Activated naive CD8-positive, alpha-beta T cell treated with anti-CD3 and anti-CD28 coated beads, Interleukin-2, amount 10 ng/mL, durations not matched to agents 7 days and 5 days (primary cell): ENCODE measurements around the gene ITPR3. TPM values are rescaled to one million over a fixed set of nuclear protein-coding genes. Genes with fewer than 3 reads are reported as not detected.
A peak's percentile ranks its signal among the peaks of the same experiment; 100 is the strongest.

Experiments
- ATAC-seq: fragments of 150-1000 bp; cut with Tn5 transposase; one replicate; pipeline ENCODE4 v1.10.0; 2021; ENCODE audit warnings: low read depth, moderate library complexity
- POLR2A ChIA-PET: fragments of 350-600 bp; sonication (Branson Sonifier 250); formaldehyde crosslinking; loops from one replicate; lab custom pipeline; 2021; ENCODE audit warnings: antibody characterized with exemption; lab: Charles Lee
- DNase-seq: peaks from one replicate; pipeline ENCODE4 v3.0.0; 2021
- H3K27ac Mint-ChIP-seq: one replicate; pipeline ENCODE4 v1.8.0; 2022; ENCODE audit warnings: mild to moderate bottlenecking, mixed read lengths
- H3K27me3 Mint-ChIP-seq: one replicate; pipeline ENCODE4 v1.8.0; 2022; ENCODE audit warnings: mild to moderate bottlenecking, moderate library complexity, mixed read lengths
- H3K36me3 Mint-ChIP-seq: one replicate; pipeline ENCODE4 v1.8.0; 2021; ENCODE audit warnings: mild to moderate bottlenecking, mixed read lengths
- H3K4me1 Mint-ChIP-seq: one replicate; pipeline ENCODE4 v1.8.0; 2021; ENCODE audit warnings: mixed read lengths
- H3K4me3 Mint-ChIP-seq: one replicate; pipeline ENCODE4 v1.8.0; 2022; ENCODE audit warnings: mild to moderate bottlenecking, moderate library complexity, mixed read lengths
- H3K9me3 Mint-ChIP-seq: one replicate; pipeline ENCODE4 v1.8.0; 2021; ENCODE audit warnings: mixed read lengths
- total RNA-seq, 2 experiments: library from RNA; stranded (reverse); gene quantifications; one replicate each; pipeline ENCODE4 v1.2.3, GENCODE V29; 2021

Gene ITPR3
- total RNA-seq, 2 experiments from 2014 or later, result 61.4 to 61.8 TPM

- H3K4me1 Mint-ChIP-seq, result no peaks in the 10 kb centered on the region
- ATAC-seq (no peak), DNase-seq (no peak)
- no peak overlapping the region for H3K4me3 Mint-ChIP-seq
- H3K9me3 Mint-ChIP-seq, result no peaks in the 10 kb centered on the region
- H3K36me3 Mint-ChIP-seq, result no peaks in the 10 kb centered on the region
- H3K27me3 Mint-ChIP-seq, result peaks cover 2% of the 10 kb centered on the region
- no peak overlapping the region for H3K27ac Mint-ChIP-seq
- POLR2A ChIA-PET, result no interaction called here
Observed at GRCh38 chr6:33609528-33609927, 11.6 kb upstream of the ITPR3 start.

- Mint-ChIP-seq H3K9me3 (no peaks in the 10 kb centered on the region), H3K36me3 (no peaks in the 10 kb centered on the region), H3K4me1 (no peaks in the 10 kb centered on the region), H3K27ac (no peak overlapping the region), H3K27me3 (peaks cover 2% of the 10 kb centered on the region), H3K4me3 (no peak overlapping the region)
- POLR2A ChIA-PET, result no interaction called here
- ATAC-seq (no peak), DNase-seq (no peak)
Observed at GRCh38 chr6:33610067-33610466, 11.1 kb upstream of the ITPR3 start.

GRCh38 chr6:33610779-33611732 lies 10.1 kb upstream of the ITPR3 start:
- Mint-ChIP-seq H3K27ac (no peak overlapping the region), H3K4me3 (no peak overlapping the region), H3K36me3 (no peaks in the 10 kb centered on the region), H3K27me3 (peaks cover 2% of the 10 kb centered on the region), H3K4me1 (no peaks in the 10 kb centered on the region), H3K9me3 (no peaks in the 10 kb centered on the region)
- no peak for ATAC-seq
- DNase-seq, result no peak
- POLR2A ChIA-PET, result no interaction called here

- POLR2A ChIA-PET, result no interaction called here
- Mint-ChIP-seq H3K4me1 (peaks cover 8% of the 10 kb centered on the region), H3K27me3 (peaks cover 2% of the 10 kb centered on the region), H3K27ac (no peak overlapping the region), H3K9me3 (no peaks in the 10 kb centered on the region), H3K36me3 (no peaks in the 10 kb centered on the region), H3K4me3 (no peak overlapping the region)
- ATAC-seq (no peak), DNase-seq (no peak)
Observed at GRCh38 chr6:33613146-33613794, 7.9 kb upstream of the ITPR3 start.

- no peaks in the 10 kb centered on the region for H3K36me3 Mint-ChIP-seq
- H3K9me3 Mint-ChIP-seq, result no peaks in the 10 kb centered on the region
- ATAC-seq (no peak), DNase-seq (no peak)
- H3K27me3 Mint-ChIP-seq, result peaks cover 5% of the 10 kb centered on the region
- no peak overlapping the region for H3K4me3 Mint-ChIP-seq
- peaks cover 9% of the 10 kb centered on the region for H3K4me1 Mint-ChIP-seq
- POLR2A ChIA-PET, result no interaction called here
- H3K27ac Mint-ChIP-seq, result no peak overlapping the region
Observed at GRCh38 chr6:33613795-33614168, 7.3 kb upstream of the ITPR3 start.

- H3K27ac Mint-ChIP-seq, result no peak overlapping the region
- no peaks in the 10 kb centered on the region for H3K36me3 Mint-ChIP-seq
- ATAC-seq, result no peak
- H3K27me3 Mint-ChIP-seq, result peaks cover 3% of the 10 kb centered on the region
- POLR2A ChIA-PET, result interaction anchor here (1.0 kb wide), 1 partner anchor 23 kb away, joined by 3 read pairs; no protein-coding TSS in a partner anchor
- peaks cover 23% of the 10 kb centered on the region for H3K4me1 Mint-ChIP-seq
- no peak overlapping the region for H3K4me3 Mint-ChIP-seq
- H3K9me3 Mint-ChIP-seq, result no peaks in the 10 kb centered on the region
- no peak for DNase-seq
Observed at GRCh38 chr6:33616113-33616512, 5.0 kb upstream of the ITPR3 start.

GRCh38 chr6:33616913-33617312 lies 4.2 kb upstream of the ITPR3 start:
- Mint-ChIP-seq H3K27ac (no peak overlapping the region), H3K4me3 (no peak overlapping the region)
- POLR2A ChIA-PET, result no interaction called here

GRCh38 chr6:33619166-33619840 lies 1.8 kb upstream of the ITPR3 start:
- H3K4me1 Mint-ChIP-seq, result peaks cover 43% of the 10 kb centered on the region

More at GRCh38 chr6:33616913-33617312, 4.2 kb upstream of the ITPR3 start:
- Mint-ChIP-seq H3K9me3 (no peaks in the 10 kb centered on the region), H3K36me3 (no peaks in the 10 kb centered on the region), H3K4me1 (peaks cover 23% of the 10 kb centered on the region), H3K27me3 (peaks cover 3% of the 10 kb centered on the region)
- no peak for ATAC-seq
- no peak for DNase-seq

GRCh38 chr6:33620158-33620855 lies 815 bp upstream of the ITPR3 start:
- Mint-ChIP-seq H3K4me3 (peak overlapping the region; percentile 97), H3K27ac (peak overlapping the region; percentile 92), H3K9me3 (no peaks in the 10 kb centered on the region), H3K27me3 (peaks cover 3% of the 10 kb centered on the region), H3K4me1 (peaks cover 49% of the 10 kb centered on the region), H3K36me3 (peaks cover 9% of the 10 kb centered on the region)
- POLR2A ChIA-PET, result interaction anchor here (0.9 to 2.9 kb wide), 16 partner anchors 13 to 649 kb away, joined by 3 to 25 read pairs (median 6); partner anchors contain the start of genes BAK1, CUTA and UQCC2
- ATAC-seq, result no peak
- DNase-seq, result peak; percentile 57

More at GRCh38 chr6:33619166-33619840, 1.8 kb upstream of the ITPR3 start:
- peaks cover 9% of the 10 kb centered on the region for H3K36me3 Mint-ChIP-seq
- no peaks in the 10 kb centered on the region for H3K9me3 Mint-ChIP-seq
- H3K27ac Mint-ChIP-seq, result peak overlapping the region; percentile 92
- ATAC-seq, result no peak
- H3K4me3 Mint-ChIP-seq, result peak overlapping the region; percentile 97
- POLR2A ChIA-PET, result interaction anchor here (1.2 kb wide), 1 partner anchor 23 kb away, joined by 3 read pairs; no protein-coding TSS in a partner anchor
- peaks cover 3% of the 10 kb centered on the region for H3K27me3 Mint-ChIP-seq
- DNase-seq, result no peak

GRCh38 chr6:33621711-33622388 lies 728 bp downstream of the ITPR3 start:
- ATAC-seq (peak; percentile 22), DNase-seq (peak; percentile 63)
- Mint-ChIP-seq H3K4me1 (peaks cover 48% of the 10 kb centered on the region), H3K9me3 (no peaks in the 10 kb centered on the region), H3K27me3 (peaks cover 3% of the 10 kb centered on the region), H3K27ac (peak overlapping the region; percentile 76), H3K36me3 (peaks cover 9% of the 10 kb centered on the region), H3K4me3 (peak overlapping the region; percentile 88)
- POLR2A ChIA-PET, result interaction anchor here (0.6 to 2.9 kb wide), 17 partner anchors 9 to 650 kb away, joined by 3 to 25 read pairs (median 5); partner anchors contain the start of gene UQCC2

- H3K4me1 Mint-ChIP-seq, result peaks cover 47% of the 10 kb centered on the region
- POLR2A ChIA-PET, result interaction anchor here (1.1 to 2.9 kb wide), 5 partner anchors 11 to 74 kb away, joined by 4 to 25 read pairs (median 7); no protein-coding TSS in a partner anchor
- H3K9me3 Mint-ChIP-seq, result no peaks in the 10 kb centered on the region
- H3K27me3 Mint-ChIP-seq, result peaks cover 3% of the 10 kb centered on the region
- no peak for DNase-seq
- no peak for ATAC-seq
- peaks cover 9% of the 10 kb centered on the region for H3K36me3 Mint-ChIP-seq
- H3K4me3 Mint-ChIP-seq, result peak overlapping the region; percentile 88
- H3K27ac Mint-ChIP-seq, result peak overlapping the region; percentile 76
Observed at GRCh38 chr6:33622456-33623431, 1.6 kb downstream of the ITPR3 start.
